GM19238 (cell line): ENCODE measurements around the gene ITPKA.

Source experiments
- DNase-seq: peaks from one replicate; pipeline ENCODE4 v3.0.0; 2011; ENCODE audit warnings: low spot score; ENCODE audit not compliant: insufficient read length

Gene ITPKA

DNA sequence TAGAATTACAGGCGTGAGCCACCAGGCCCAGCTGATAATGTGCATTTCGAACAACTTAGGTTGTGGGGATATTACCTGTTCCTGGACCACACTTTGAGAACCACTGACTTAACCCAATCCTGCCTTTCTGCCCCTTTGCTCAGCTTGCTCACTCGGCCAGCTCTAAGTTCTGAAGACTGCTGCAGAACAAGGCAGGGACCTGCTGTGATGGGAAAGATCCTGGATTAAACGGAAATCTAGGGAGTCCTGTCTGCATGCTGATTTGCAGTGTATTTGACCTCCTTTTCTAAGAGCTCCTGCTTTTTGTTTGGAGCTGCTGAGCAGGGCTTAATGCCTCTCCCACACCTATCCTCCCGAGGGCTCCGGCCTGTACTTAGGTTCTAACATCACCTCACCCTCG, 17.1 kb downstream of the ITPKA start:
- no peak for DNase-seq

DNA sequence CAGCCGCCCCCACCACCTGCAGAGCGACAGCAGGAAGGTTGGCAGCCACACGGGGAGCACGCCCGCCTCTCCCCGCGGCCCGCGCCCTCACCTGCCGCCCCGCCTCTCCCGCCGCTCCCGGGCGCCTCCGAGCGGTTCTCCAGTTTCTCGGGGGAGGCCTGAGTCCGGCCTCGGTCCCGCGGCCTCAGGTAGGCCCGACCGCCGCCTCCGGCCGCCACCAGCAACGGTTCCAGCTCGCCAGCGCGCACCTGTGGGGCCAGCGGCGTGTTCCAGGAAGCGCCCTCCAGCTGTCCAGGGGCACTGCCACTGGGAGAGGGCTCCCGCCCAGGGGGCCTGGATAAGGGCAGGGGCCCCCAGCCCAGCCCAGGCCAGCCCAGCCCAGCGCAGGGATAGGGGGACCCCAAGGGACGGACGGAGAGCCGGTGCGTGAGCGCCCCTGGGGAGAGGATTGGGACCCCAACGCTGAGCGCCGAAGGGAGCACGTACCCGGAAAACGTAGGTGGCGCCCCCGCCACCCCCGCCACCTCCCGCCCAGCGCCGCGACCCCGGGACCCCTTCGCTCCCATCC, 17.7 kb downstream of the ITPKA start:
- DNase-seq, result no peak

DNA sequence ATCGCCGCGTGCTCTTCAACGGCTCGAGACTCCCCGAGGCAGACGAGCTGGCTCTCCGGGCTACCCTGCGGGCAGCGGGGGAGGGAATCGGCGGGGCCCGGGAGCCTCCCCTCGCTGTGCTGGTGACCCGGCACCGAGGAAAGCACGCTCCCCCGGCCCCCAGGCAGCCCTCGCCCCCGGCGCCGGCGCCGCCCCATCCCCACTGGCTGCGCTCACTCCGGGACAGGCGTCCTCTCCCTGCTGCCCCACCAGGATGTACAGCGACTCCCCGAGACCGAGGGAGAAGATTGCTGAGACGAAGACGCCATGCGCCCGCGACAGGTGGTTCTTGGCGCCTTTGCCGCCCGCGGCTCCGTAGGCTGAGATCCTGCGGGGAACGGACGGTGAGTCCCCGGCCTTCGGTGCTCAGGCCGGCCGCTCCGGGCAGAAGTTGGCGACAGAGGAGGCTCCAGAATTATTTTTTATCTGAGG, 18.3 kb downstream of the ITPKA start:
- DNase-seq, result no peak

DNA sequence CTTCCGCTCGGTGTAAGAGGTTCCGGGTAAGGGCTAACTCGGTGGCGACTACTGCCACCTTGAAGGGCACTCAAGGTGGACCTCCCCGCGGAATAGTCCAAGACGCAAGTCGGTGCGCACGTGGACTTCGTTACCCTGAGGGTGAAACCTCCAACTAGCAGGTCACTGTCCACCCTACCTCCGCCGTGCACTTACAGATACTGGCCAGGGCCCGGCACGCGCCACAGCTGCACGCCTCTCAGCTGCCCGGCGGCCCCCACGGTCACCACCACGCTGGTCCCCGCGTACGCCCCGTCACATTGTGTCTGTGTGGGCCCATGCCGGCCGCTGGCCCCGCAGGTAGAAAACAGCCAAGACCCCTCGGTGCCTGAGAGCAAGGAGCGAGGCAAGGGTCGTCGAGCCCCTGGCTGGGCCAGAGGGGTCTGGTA, 18.9 kb downstream of the ITPKA start:
- no peak for DNase-seq

DNA sequence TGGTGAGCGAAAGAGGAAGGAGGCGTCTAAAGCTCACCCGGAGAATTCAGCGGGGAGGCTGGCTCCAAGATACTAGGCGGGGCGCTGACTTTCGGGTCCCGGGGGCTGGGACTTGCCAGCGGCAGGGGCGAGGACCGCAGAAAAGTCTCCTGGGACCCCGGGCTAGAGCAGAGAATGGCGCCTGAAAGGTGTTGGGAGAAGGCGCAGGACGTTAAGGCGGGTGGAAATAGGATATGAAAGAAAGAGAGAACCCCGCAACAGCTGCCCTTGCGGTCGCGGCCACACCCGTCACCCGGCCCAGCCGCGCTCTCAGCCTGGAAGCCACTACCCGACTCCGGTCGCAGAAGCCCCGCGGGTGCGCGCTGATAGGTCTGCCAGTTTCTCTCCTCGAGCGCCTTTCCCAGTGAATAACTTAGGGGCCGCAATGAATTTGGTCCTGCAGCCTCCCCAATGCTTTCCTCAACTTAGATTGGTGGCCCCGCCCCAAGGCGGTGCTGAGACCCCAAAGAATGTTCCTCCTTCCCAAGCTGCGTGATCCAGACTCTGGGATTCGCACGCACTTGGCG, 19.3 kb downstream of the ITPKA start:
- peak; percentile 62 for DNase-seq

DNA sequence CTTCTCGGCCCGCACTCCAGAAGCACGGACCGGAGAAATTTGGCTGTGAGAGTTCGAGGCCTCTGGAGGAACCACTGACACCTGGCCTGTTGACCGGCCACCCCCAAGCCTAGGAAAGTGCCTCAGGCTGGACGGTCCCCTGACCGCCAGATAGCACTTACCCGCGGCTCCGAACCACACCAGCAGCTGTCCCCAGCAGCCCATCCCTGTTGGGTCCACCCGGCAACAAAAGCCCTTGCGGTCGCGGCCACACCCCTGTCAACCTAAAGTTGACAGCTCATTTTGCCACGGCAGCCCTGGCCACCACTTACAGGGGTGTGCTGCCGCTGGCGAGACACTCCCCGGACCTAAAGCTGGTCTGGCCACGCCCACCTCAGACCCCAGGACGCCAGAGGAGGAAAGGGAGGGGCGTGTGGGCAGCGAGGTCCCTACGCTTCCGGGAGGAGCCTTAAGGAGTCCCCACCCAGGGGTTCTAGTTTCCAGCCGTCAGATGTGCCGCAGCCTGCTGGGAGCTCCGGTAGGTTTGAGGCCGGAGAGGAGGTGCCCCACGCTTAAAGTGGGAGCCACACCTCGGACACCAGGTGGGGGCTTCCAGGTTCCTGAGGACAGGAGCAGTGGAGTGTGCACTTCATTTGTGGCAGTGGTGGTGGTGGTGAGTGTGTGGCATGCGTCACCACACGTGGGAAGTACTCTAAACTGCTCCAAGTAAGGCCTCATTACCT, 20.0 kb downstream of the ITPKA start, which contains the start of gene LTK:
TSS of gene LTK (minus strand) at position 322 of the 722 bp plus-strand sequence. CDS start at position 204, 118 bp downstream.
- DNase-seq, result peak; percentile 41

DNA sequence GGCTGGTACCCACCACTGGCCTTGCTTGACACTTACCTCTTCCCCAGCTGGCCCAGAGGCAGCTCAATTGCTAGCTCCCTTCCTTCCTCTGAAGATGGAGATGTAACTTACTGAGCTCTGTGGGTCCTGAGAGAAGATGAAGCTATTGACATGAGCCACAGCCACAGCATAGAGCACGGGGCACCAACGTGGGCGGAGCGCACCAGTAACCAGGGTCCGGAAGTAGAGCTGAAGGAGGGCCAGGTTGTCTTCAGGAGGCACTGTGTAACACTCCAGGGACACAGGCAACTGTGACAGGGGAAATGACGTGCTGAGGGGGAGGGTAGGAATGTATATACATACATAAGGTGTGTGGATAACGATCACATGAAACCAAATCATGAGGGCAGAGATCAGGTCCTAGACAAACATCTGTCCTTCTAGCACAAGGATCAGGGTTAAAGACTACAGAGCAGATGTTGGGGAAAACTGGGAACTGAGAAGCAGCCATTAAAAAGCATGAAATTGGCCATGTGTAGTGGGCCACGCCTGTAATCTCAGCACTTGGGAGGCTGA, 24.3 kb downstream of the ITPKA start:
- DNase-seq, result no peak

DNA sequence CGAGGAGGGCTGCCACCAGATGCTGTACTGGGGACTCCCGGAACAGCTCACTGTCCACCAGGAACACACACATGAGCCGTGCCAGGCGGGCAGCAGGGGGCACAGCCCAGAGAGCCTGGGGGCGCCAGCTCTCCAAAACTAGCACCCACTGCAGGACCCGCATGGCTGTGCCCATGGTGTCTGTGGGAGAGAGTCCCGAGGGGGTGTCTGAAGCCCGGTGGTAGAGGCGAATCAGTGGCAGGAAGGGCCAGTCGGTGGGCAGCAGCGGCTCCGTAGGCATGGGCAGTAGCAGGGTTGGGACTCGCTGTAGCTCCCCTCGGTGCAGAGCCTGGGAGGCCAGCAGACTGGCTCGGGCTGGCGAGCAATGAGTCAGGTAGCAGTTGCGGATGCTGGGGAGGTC, 27.0 kb downstream of the ITPKA start:
- no peak for DNase-seq

DNA sequence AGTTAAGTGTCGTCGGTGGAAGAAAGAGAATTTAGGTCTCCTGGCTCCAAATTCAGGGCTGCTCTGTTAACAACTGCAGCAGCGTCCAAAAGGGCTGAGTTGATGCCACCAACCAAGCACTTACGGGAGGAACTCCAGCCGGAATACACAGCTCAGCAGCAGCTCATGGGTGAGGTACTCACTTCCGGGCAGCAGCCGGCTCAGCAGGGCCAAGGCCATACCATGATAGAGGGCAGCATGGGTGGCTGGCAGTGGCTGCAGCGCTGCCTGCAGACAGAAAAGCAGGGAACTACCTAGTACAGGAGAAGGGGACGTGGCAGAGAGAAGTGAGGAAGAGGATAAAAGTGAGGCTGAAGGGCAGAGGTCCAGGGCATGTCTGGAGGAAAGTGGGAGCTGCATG, 27.9 kb downstream of the ITPKA start:
- DNase-seq, result no peak

DNA sequence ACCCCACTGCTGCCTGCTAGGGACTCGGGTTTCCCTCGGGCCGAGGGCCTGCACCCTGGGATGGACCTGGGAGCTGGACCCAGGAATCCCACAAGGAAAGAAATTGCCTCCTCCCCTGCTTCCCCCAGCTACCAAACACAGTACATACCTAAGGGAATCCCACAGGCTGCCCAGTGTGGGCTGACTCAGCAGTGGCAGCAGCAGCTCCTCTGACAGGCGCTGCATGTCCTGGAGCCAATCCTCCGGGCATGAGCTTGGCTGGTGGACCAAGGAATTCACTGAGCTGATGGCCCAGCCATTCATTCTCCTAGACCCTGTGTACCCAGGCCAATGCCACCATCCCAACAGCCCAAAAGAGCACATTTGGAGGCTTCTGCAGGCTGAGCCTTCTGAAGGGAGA, 29.4 kb downstream of the ITPKA start:
- DNase-seq, result no peak

DNA sequence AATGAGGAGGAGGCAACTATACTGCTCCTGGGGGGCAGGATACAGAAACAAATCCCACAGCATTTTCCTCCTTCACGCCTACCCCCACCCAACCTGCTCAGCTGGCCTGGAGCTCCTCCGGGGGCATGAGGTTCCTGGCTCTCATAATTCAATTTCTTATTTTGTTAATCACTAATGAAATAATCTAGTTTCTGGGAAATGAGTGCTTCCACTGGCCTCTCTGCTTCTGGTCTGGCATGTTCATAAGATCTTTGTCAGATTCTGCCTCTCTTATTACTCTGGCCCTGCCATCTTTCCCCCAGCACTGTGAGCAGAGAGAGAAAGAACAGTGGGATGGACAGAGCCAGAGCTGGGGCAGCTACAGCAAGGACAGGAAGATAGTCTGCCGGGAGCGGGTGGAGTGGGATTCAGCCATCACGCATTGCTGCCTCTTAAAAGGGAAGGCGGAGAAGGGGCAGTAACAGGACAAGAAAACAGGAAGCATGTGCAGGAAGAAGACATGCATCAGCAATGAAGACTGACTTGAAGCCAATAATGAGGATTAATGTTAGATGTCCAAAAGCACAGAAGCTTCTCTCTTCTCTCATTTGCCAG, 36.8 kb downstream of the ITPKA start:
- no peak for DNase-seq

DNA sequence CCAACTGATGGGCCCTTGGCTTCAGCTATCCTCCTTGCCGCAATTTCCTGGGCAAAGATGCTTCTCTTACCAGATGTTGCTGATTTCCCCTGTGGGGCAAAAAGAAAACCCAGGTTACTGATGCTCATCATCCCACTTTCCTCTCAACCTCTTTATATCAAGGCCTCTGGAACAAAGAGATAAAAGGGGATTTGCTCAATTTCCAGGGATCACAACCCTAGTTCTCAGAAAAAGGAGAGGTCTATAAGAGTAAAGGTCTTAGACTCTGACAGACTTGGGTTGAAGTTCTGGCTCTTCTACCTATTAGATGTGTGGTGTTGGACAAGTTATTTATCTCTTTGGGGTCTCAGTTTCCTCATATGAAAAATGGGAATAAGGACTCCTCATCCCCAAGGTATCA, 41.9 kb downstream of the ITPKA start:
- no peak for DNase-seq

DNA sequence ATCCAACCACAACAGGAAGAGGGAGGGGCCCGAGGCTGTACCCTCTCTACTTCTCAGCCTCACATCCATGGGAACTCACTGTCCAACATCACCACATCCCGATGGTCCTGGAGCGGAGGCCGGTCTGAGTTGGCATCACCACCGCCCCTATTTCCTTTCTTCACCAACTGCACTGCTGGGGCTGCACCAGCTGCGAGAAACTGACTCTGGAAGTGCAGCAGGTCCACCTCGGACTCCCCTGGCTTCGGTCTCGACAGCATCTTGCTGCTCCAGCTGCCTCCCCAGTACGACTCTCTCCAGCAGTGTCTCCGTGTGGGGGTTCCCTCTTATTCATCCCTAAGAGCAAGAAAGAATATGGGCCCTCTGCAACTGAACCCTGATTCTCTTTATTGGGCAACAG, 43.2 kb downstream of the ITPKA start:
- DNase-seq, result no peak

DNA sequence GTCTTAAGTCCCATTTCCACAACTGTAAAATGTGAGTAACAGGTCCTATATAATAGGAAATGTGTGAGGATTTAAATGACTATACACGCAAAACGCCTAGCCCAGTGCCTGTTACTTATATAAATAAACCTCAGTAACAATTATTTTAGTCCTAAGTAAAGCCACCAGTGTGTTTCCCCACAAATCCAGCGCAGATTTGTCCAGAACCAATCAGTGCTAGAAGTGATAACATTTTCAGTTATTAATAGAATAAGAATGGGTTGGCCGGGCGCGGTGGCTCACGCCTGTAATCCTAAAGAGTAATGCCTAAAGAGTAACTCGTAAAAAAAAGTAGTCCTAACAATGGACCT, 49.8 kb downstream of the ITPKA start:
- DNase-seq, result no peak

DNA sequence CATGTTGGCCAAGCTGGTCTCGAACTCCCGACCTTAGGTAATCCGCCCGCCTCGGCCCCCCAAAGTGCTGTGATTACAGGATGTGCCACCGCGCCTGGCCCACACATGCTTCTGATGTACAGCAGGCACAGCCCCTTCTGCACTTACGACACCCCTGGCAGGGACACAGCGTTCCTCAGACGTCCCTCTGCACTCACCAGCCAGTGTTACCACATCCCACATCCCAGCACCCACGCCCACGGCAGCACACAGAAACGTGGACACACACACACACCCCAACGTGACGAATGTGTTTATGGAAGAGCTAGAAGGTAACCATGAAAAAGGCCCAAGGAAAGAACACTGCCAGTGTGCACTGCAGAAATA, 51.0 kb downstream of the ITPKA start:
- no peak for DNase-seq

DNA sequence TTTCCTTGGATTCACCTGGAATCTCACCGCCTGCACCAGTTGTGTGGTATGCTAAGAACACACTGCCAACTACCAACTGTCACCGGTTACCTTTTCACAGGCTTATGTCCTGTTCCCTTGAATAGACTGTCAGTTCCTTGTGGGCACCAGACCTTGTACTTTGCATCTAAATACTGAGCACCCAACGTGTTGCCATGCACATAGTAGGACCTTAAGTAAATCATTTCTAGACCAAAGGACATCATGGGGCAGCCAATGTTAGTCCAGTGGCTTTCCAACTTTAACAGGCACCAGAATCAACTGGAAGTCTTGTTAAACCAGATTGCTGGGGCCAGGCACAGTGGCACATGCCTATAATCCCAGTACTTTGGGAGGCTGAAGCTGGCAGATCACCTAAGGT, 51.5 kb downstream of the ITPKA start:
- DNase-seq, result no peak

DNA sequence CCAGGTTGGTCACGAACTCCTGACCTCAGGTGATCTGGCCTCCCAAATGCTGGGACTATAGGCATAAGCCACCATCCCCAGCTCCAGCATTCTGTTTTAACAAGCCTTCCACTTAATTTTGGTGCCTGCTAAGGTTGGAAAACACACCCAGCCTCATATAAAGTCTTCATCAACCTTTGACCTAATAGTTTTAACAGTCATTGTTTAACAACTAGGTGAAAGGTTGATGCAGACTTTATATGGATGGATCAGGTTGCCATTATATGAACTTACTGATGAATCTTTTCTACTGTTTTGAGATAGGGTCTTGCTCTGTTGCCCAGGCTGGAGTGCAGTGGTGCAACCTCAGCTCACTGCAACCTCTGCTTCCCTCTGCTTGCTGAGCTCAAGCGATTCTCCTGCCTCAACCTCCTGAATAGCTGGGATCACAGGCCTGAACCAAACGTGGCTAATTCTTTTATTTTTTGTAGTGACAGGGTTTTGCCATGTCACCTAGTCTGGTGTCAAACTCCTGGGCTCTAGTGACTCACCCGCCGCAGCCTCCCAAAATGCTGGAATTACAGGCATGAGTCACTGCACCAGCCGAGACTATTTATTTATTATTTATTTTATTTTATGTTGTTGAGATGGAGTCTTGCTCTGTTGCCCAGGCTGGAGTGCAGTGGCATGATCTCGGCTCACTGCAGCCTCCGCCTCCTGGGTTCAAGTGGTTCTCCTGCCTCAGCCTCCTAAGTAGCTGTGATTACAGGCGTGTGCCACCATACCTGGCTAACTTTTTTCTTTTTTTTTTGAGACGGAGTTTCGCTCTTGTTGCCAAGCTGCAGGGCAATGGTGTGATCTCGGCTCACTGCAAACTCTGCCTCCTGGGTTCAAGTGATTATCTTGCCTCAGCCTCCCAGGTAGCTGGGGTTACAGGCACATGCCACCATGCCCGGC, 53.4 kb downstream of the ITPKA start:
- DNase-seq, result no peak

DNA sequence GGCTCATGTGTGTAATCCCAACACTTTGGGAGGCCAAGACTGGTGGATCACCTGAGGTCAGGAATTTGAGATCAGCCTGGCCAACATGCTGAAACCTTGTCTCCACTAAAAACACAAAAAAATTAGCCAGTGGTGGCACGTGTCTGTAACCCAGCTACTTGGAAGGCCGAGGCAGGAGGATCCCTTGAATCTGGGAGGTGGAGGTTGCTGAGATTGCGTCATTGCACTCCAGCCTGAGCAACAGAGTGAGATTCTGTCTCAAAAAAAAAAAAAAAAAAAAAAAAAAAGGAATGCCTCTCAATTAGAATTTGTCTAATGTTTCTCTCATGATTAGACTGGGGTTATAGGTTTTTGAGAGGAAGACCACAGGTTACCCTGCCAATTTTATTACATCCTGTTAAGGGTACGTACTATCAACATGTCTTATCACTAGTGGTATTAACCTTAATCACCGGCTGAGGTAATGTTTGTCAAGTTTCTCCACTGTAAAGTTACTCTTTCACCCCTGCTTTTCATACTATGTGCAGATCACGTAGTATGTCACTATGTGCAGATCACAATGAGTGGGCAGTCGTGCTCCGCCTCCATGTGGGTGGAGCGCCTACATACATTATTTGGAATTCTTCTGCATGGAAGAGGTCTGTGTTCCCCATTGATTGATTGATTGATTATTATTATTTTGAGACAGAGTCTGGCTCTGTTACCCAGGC, 56.5 kb downstream of the ITPKA start:
- no peak for DNase-seq
